D341Med (cell line): ENCODE results near the gene THSD4.
A peak's percentile ranks its signal among the peaks of the same experiment; 100 is the strongest.
"Not testable (repeated sequence)": the region's sequence is repeated elsewhere in the genome, so short reads cannot be mapped to it uniquely, and the experiment has no call there.

Experiments
- DNase-seq: peaks from one replicate; pipeline ENCODE4 v3.0.0; 2012; ENCODE audit warnings: low spot score

Gene THSD4

GRCh38 chr15:71121442-71121841, 6.2 kb downstream of the THSD4 start:
- no peak for DNase-seq

GRCh38 chr15:71124937-71125790, 9.9 kb downstream of the THSD4 start:
- DNase-seq: no peak

GRCh38 chr15:71125831-71126450, 10.7 kb downstream of the THSD4 start:
- peak; percentile 54 for DNase-seq

GRCh38 chr15:71127083-71127482, 11.8 kb downstream of the THSD4 start:
- DNase-seq: no peak

GRCh38 chr15:71128159-71128558, 12.9 kb downstream of the THSD4 start:
- not testable (repeated sequence) for DNase-seq

- DNase-seq: no peak
Observed at GRCh38 chr15:71128939-71129562, 13.8 kb downstream of the THSD4 start.

GRCh38 chr15:71129669-71130068, 14.4 kb downstream of the THSD4 start:
- no peak for DNase-seq

- no peak for DNase-seq
Observed at GRCh38 chr15:71131601-71132362, 16.5 kb downstream of the THSD4 start.

- DNase-seq: no peak
Observed at GRCh38 chr15:71133747-71134472, 18.6 kb downstream of the THSD4 start.

- no peak for DNase-seq
Observed at GRCh38 chr15:71136159-71136783, 21.0 kb downstream of the THSD4 start.

GRCh38 chr15:71136793-71137518, 21.7 kb downstream of the THSD4 start:
- no peak for DNase-seq

- no peak for DNase-seq
Observed at GRCh38 chr15:71138473-71138872, 23.2 kb downstream of the THSD4 start.

- DNase-seq: no peak
Observed at GRCh38 chr15:71139241-71139640, 24.0 kb downstream of the THSD4 start.

- DNase-seq: no peak
Observed at GRCh38 chr15:71141572-71141971, 26.3 kb downstream of the THSD4 start.

GRCh38 chr15:71142780-71143179, 27.5 kb downstream of the THSD4 start:
- no peak for DNase-seq

GRCh38 chr15:71143373-71144310, 28.4 kb downstream of the THSD4 start:
- DNase-seq: no peak

GRCh38 chr15:71145648-71146047, 30.4 kb downstream of the THSD4 start:
- DNase-seq: no peak

- DNase-seq: no peak
Observed at GRCh38 chr15:71146580-71146982, 31.3 kb downstream of the THSD4 start.

- DNase-seq: no peak
Observed at GRCh38 chr15:71148048-71148447, 32.8 kb downstream of the THSD4 start.
